IPS DF 6.9 (cell line): Measurements from ENCODE around the gene GABRG3.
A peak's percentile ranks its signal among the peaks of the same experiment; 100 is the strongest.

Source experiments
- DNase-seq: peaks from one replicate; pipeline ENCODE4 v3.0.0-alpha.2; 2013; ENCODE audit warnings: low read depth, low spot score
- H3K27ac ChIP-seq: one replicate; pipeline ENCODE4 v1.5.1; 2013; ENCODE audit warnings: low read length, control low read depth
- H3K27me3 ChIP-seq: 2 replicates; pipeline ENCODE4 v1.6.1; 2013; ENCODE audit warnings: mild to moderate bottlenecking, low read length; ENCODE audit not compliant: control insufficient read depth, insufficient read depth
- H3K36me3 ChIP-seq: 2 replicates; pipeline ENCODE4 v1.6.1; 2013; ENCODE audit warnings: low read length; ENCODE audit not compliant: control insufficient read depth, insufficient read depth
- H3K4me1 ChIP-seq: 2 replicates; pipeline ENCODE4 v1.6.1; 2013; ENCODE audit warnings: low read length; ENCODE audit not compliant: control insufficient read depth, insufficient read depth
- H3K4me3 ChIP-seq: 2 replicates; pipeline ENCODE4 v1.5.1; 2013; ENCODE audit warnings: mild to moderate bottlenecking, low read length
- H3K9me3 ChIP-seq: 2 replicates; pipeline ENCODE4 v1.6.1; 2013; ENCODE audit warnings: low read length, inconsistent platforms; ENCODE audit not compliant: control insufficient read depth, insufficient read depth
- WGBS: extraction: QIAGEN DNeasy Blood & Tissue Kit; methylation state at CpG from one replicate; pipeline ENCODE4 v1.1.7; 2013; ENCODE audit warnings: mixed read lengths, missing lambda C conversion rate; ENCODE audit not compliant: insufficient read length, insufficient coverage; 5-methylcytosine and 5-hydroxymethylcytosine counted together

GABRG3 gene

DNA sequence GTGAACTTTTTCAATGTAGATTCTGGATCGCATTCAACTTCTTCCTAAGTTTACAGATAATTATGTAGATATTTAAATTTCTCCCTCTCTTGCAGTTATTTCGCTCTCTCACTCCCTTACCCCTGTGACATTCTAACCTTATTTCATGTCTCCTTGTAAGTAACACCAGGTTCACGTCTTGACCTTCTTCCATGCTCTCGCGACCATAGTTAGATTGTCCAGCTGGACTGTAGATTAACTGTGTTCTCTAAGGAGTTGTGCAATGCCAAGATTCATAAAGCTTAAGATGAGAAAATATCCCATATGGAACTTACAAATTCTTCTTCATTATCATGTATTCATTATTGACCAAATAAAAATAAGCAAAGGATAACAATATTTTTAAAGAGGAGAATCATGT, 430.5 kb downstream of the GABRG3 start:
- no CpG with 5 or more reads among the region's 5 CpGs for WGBS
- 0 out of 2 replicates have a peak, but pooled peaks cover 1% of the 10 kb centered on the region for H3K9me3 ChIP-seq
- H3K36me3 ChIP-seq, result no peaks in the 10 kb centered on the region
- H3K27ac ChIP-seq, result no peak overlapping the region
- no peak for DNase-seq
- no peaks in the 10 kb centered on the region for H3K4me1 ChIP-seq
- no peak overlapping the region for H3K4me3 ChIP-seq
- no peaks in the 10 kb centered on the region for H3K27me3 ChIP-seq

DNA sequence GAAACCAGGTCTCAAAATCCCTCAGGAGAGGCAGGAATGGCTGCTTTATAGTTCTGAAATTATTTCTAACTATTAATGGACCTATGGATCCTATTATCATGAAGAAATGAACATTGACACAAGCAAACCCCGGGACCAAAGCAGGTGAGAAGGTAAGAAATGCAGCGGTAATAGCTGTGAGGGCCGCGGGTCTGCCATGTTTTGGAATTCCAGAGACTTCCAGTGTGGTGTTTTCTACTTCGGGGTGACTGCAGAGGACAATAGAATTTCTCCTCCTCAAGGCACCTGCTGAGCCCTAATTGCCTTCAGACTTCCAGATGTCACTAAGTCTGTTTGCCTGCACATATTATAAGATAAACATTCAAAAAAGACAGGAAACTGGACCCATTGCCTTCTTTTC, 437.4 kb downstream of the GABRG3 start:
- no peaks in the 10 kb centered on the region for H3K36me3 ChIP-seq
- no peak overlapping the region for H3K27ac ChIP-seq
- H3K27me3 ChIP-seq, result no peaks in the 10 kb centered on the region
- H3K9me3 ChIP-seq, result peaks cover 4% of the 10 kb centered on the region; the same call in 1 of the 2 replicates
- no peak overlapping the region for H3K4me3 ChIP-seq
- DNase-seq, result no peak
- no CpG with 5 or more reads among the region's 5 CpGs for WGBS
- no peaks in the 10 kb centered on the region for H3K4me1 ChIP-seq

DNA sequence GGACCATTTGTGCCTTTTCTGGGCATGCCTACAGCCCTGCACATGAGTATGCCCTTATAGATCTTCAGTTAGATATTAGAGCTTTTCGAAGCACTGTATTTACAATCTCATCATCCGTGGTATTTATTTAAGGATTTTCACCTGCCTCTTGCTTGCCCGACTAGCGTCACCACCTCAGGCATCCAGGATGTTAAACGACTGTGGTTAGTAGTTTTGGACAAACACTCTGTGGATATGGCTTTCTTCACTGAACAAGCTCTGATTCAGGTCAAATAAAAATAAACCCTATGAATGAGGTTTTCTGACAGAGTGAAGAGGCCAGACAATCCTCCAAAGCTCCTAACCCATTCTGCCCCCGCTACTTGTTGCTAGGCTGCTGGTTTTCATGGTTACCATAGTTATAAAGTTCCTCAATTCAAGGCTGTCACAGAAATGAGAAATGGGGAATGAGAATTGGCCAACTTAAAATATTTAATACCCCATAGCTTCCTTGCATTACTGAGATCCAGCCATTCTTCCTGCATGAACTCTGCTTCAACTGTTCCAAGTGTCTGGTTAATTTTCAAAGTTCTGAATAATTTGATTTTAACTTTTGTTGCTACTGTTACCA, 440.1 kb downstream of the GABRG3 start:
- no CpG with 5 or more reads among the region's 6 CpGs for WGBS
- Histone ChIP-seq H3K4me1 (no peaks in the 10 kb centered on the region), H3K36me3 (no peaks in the 10 kb centered on the region), H3K4me3 (no peak overlapping the region), H3K9me3 (peaks cover 3% of the 10 kb centered on the region; the same call in 1 of the 2 replicates), H3K27ac (no peak overlapping the region), H3K27me3 (no peaks in the 10 kb centered on the region)
- DNase-seq, result no peak

DNA sequence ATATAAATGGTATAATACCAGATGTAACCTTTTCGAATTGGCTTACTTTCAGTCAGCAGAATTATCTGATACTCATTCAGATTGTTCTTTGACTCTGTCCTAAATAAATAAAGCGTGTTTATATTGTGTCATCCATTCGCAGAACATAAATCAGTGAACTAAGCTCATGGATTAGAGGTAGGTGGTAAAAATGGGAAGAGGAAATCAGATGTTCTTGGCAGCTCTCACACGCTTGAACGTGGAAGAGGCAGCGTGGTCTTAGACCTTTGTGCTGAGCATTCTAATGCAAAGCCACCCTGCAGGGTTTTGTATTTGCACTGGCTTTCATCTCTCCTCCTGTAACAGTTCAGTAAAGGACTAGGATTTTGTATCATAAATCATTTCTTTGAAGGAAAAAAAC, 441.4 kb downstream of the GABRG3 start:
- Histone ChIP-seq H3K27me3 (no peaks in the 10 kb centered on the region), H3K27ac (no peak overlapping the region), H3K9me3 (peaks cover 3% of the 10 kb centered on the region; the same call in 1 of the 2 replicates), H3K4me3 (no peak overlapping the region), H3K4me1 (no peaks in the 10 kb centered on the region), H3K36me3 (no peaks in the 10 kb centered on the region)
- WGBS, result no CpG with 5 or more reads among the region's 6 CpGs
- DNase-seq, result peak; percentile 13

DNA sequence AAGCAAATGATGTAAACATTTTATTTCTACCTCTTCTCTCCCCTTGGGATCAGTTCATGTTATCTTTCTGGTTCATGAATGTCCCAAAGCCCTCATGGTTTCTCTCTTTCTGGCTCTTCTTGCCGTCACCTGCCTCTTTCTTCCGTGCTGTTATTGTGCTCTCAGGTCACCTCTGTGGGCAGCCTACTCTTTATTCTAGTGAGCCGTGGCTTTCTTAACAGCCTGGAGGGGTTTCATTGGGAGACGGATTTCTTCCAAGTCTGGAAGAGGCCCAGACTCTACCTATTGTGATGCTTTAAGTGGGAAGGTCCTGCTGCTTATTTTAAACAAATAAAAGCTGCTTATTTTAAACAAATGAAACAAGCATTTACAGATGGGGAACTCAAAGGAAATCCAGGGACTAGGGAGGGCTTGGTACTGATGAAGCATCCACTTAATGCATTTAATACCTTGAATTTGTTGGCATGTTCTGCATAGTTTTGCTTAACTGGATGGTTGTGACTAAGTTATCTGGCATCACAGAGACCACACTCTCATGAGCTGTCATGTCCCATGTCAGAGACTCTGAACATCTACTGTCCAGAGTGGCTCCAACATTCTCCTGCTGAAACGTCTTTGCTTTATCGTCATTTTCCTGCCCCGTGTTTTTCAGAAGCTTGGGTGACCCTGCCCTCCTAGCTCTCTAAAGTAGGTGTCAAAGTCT, 443.3 kb downstream of the GABRG3 start:
- WGBS, result no CpG with 5 or more reads among the region's 7 CpGs

DNA sequence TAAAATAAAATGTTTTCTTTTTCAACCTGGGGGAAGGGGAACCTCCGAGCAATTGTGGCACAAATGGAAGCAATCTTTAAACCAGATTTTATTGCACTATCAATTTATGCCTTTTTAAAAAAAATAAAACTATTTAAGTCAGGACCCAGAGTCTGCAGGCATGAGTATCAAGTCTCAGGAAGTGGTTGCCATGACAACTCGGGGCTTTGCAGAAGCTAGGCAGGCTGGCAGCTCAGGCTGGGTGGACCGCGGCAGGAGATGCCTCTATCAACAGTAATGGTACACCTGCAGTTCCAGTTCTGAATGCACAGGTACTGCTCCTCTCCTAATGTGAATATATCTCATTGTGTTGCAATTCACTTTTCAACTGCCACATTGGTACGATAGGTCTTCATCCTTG, 447.7 kb downstream of the GABRG3 start:
- no CpG with 5 or more reads among the region's 5 CpGs for WGBS
- Histone ChIP-seq H3K4me1 (no peaks in the 10 kb centered on the region), H3K4me3 (no peak overlapping the region), H3K9me3 (no peaks in the 10 kb centered on the region; the same call in 1 of the 2 replicates), H3K36me3 (no peaks in the 10 kb centered on the region), H3K27me3 (no peaks in the 10 kb centered on the region), H3K27ac (no peak overlapping the region)
- DNase-seq, result peak; percentile 5

More for the DNA sequence above, 443.3 kb downstream of the GABRG3 start:
- H3K27ac ChIP-seq, result no peak overlapping the region
- no peak overlapping the region for H3K4me3 ChIP-seq
- no peaks in the 10 kb centered on the region for H3K36me3 ChIP-seq
- DNase-seq, result no peak
- H3K4me1 ChIP-seq, result no peaks in the 10 kb centered on the region
- H3K27me3 ChIP-seq, result no peaks in the 10 kb centered on the region
- H3K9me3 ChIP-seq, result peaks cover 3% of the 10 kb centered on the region

DNA sequence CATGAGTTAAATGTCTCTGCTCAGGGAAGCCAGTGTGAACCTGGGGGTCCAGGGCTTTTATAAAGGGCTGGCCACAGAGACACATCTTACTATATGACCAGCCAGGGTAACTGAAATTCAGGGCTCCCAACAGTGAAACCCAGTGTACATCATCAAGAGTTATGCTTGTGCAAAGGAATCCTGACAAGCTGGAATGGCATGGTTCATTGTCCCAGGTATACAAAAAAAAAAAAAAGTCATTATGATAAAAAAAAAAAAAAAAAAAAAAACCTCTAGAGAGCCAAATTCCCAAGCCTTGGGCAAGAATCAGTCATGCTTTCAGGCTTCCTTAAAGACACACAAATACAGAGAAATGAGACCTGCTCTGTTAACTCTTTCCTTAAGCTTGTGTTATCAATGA, 452.0 kb downstream of the GABRG3 start:
- Histone ChIP-seq H3K27ac (no peak overlapping the region), H3K36me3 (no peaks in the 10 kb centered on the region), H3K27me3 (no peaks in the 10 kb centered on the region), H3K9me3 (peaks cover 2% of the 10 kb centered on the region), H3K4me1 (no peaks in the 10 kb centered on the region), H3K4me3 (no peak overlapping the region)
- no peak for DNase-seq

DNA sequence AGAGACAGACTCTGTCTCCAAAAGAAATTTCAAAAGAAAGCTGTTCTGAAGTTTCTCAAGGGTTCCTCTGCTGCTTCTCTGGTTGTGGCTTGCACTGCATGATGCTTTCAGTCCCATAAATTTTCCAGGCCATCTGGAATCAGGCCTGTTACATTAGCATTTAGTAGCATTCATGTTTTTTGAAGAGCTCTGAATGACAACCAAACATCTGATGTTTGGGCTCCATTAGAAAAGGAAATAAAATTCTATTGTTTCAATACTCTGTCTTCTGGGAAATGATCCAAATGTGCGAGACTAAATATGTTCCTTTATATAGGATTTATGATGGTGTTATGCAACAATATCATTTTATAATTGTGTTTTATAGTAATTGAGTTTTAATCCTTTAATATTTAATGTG, 455.8 kb downstream of the GABRG3 start:
- H3K4me3 ChIP-seq, result no peak overlapping the region
- no peaks in the 10 kb centered on the region for H3K27me3 ChIP-seq
- no peak overlapping the region for H3K27ac ChIP-seq
- H3K9me3 ChIP-seq, result peaks cover 2% of the 10 kb centered on the region; the same call in 1 of the 2 replicates
- no peak for DNase-seq
- H3K4me1 ChIP-seq, result no peaks in the 10 kb centered on the region
- H3K36me3 ChIP-seq, result no peaks in the 10 kb centered on the region
- WGBS, result no CpG with 5 or more reads among the region's 1 CpG

DNA sequence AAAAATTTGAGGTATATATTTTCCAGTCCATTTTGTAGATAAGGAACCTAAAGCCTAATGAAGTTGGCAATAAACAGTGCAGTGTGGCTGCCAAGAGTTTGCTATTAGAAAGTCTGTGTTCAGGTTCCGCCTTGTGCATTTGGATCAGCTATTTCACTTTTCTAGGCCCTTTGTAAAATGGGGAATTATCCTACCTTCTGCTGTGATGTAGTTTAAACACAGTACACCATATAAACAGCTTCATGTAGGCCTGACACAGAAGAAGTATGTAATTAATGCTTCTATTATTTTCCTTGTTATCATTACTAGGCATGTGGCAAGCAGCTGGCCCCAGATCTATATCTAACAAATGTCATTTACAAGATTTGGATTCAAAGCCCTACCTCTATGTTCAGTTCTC, 456.3 kb downstream of the GABRG3 start:
- H3K4me3 ChIP-seq, result no peak overlapping the region
- H3K9me3 ChIP-seq, result peaks cover 2% of the 10 kb centered on the region; the same call in 1 of the 2 replicates
- H3K27ac ChIP-seq, result no peak overlapping the region
- no peaks in the 10 kb centered on the region for H3K4me1 ChIP-seq
- no CpG with 5 or more reads among the region's 1 CpG for WGBS
- no peaks in the 10 kb centered on the region for H3K36me3 ChIP-seq
- H3K27me3 ChIP-seq, result no peaks in the 10 kb centered on the region
- no peak for DNase-seq

DNA sequence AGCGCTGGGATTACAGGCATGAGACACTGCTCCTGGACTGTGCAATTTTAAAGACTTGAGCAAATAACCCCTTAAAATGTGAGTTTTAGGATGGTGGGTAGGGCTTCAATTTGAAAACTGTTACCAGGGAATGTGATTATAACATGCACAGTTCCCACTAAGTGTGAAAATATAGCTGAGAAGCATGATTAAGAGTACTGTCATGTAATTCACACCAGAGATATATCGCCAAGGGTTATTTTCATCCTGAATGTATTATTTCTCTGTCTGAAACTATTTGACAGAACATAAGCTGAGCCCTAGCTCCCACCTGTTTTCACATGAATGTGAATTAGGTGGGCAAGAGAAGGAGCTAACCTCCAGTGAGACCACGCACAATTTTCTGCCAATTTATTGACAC, 457.2 kb downstream of the GABRG3 start:
- Histone ChIP-seq H3K9me3 (peaks cover 2% of the 10 kb centered on the region; the same call in 1 of the 2 replicates), H3K27me3 (no peaks in the 10 kb centered on the region), H3K4me3 (no peak overlapping the region), H3K4me1 (no peaks in the 10 kb centered on the region), H3K36me3 (no peaks in the 10 kb centered on the region), H3K27ac (no peak overlapping the region)
- WGBS, result no CpG with 5 or more reads among the region's 3 CpGs
- DNase-seq, result no peak

DNA sequence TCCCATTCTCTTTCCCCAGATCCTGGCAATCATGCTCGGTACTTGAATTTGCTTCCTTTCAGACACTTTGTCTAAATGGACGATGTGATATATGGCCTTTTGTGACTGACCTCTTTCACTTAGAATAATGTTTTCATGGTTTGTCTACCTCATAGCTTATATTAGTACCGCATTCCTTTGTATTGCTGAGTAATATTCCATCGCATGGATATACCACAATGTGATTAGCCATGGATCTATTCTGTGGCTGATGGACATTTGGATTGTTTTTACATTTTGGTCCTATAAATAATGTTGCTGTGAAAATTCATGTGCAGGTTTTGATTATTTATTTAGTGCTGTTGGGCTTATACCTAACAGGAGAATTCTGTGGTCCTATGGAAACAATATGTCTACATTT, 458.6 kb downstream of the GABRG3 start:
- no peaks in the 10 kb centered on the region for H3K36me3 ChIP-seq
- no peak overlapping the region for H3K4me3 ChIP-seq
- no CpG with 5 or more reads among the region's 4 CpGs for WGBS

More for the DNA sequence above, 458.6 kb downstream of the GABRG3 start:
- DNase-seq, result no peak
- no peaks in the 10 kb centered on the region for H3K27me3 ChIP-seq
- peaks cover 2% of the 10 kb centered on the region; the same call in 1 of the 2 replicates for H3K9me3 ChIP-seq
- H3K4me1 ChIP-seq, result no peaks in the 10 kb centered on the region
- H3K27ac ChIP-seq, result no peak overlapping the region
